Smooth muscle cell (in vitro differentiated cells): Measurements from ENCODE around the gene CACNA1E. TPM values are rescaled to one million over a fixed set of nuclear protein-coding genes. Genes with fewer than 3 reads are reported as not detected.

Source experiments
- DNase-seq: peaks from one replicate; lab custom pipeline; 2025; ENCODE audit not compliant: unreplicated experiment; lab: John Stamatoyannopoulos, UW
- H2AFZ ChIP-seq: fragments of 200-600 bp; sonication (generic); 2 replicates; pipeline ENCODE4 v1.6.0; 2016; ENCODE audit warnings: antibody characterized with exemption, low read depth, mild to moderate bottlenecking
- H3F3A ChIP-seq: fragments of 200-600 bp; sonication (generic); 2 replicates; pipeline ENCODE4 v1.6.0; 2017; ENCODE audit warnings: antibody characterized with exemption, low read depth
- H3K27ac ChIP-seq: fragments of 200-600 bp; sonication (generic); 2 replicates; pipeline ENCODE4 v1.5.1; 2016; ENCODE audit warnings: low read depth, mild to moderate bottlenecking
- H3K27me3 ChIP-seq: fragments of 200-600 bp; sonication (generic); 2 replicates; pipeline ENCODE4 v1.6.1; 2016; ENCODE audit warnings: low read depth, mild to moderate bottlenecking
- H3K36me3 ChIP-seq: fragments of 200-600 bp; sonication (generic); 2 replicates; pipeline ENCODE4 v1.5.1; 2016; ENCODE audit warnings: low read depth
- H3K4me1 ChIP-seq: fragments of 200-600 bp; sonication (generic); 2 replicates; pipeline ENCODE4 v1.5.1; 2016; ENCODE audit warnings: low read depth
- H3K4me2 ChIP-seq: fragments of 200-600 bp; sonication (generic); 2 replicates; pipeline ENCODE4 v1.6.0; 2016; ENCODE audit warnings: mild to moderate bottlenecking
- H3K4me3 ChIP-seq: fragments of 200-600 bp; sonication (generic); 2 replicates; pipeline ENCODE4 v1.5.1; 2016; ENCODE audit warnings: mild to moderate bottlenecking
- H3K79me2 ChIP-seq: fragments of 200-600 bp; sonication (generic); 2 replicates; pipeline ENCODE4 v1.6.0; 2016; ENCODE audit warnings: low read depth, mild to moderate bottlenecking
- H3K9ac ChIP-seq: fragments of 200-600 bp; sonication (generic); 2 replicates; pipeline ENCODE4 v1.6.0; 2016; ENCODE audit warnings: low read depth
- H3K9me3 ChIP-seq: fragments of 200-600 bp; sonication (generic); replicated peaks from 2 replicates; pipeline ENCODE4 v1.5.1; 2016; ENCODE audit warnings: low read depth
- H4K20me1 ChIP-seq: fragments of 200-600 bp; sonication (generic); 2 replicates; pipeline ENCODE4 v1.6.0; 2016; ENCODE audit warnings: low read depth
- WGBS: methylation state at CpG from one replicate; pipeline ENCODE4 v1.1.7; 2016; ENCODE audit warnings: low lambda C conversion rate; 5-methylcytosine and 5-hydroxymethylcytosine counted together
- polyA plus RNA-seq: library from polyadenylated mRNA; unstranded; fragments of >200 nt; fragmentation: Nextera tagmentation; extraction: Ambion mirVana; gene quantifications from 2 replicates; pipeline ENCODE4 v1.2.1, GENCODE V29; 2016
- total RNA-seq: library from RNA; depleted of rRNA; stranded (reverse); fragments of >200 nt; gene quantifications from 2 replicates; pipeline ENCODE4 v1.2.3, GENCODE V29; 2014
- TF ChIP-seq, protein P1 (sequence below): fragments of 200-600 bp; sonication (generic); IDR thresholded peaks from 2 replicates; pipeline ENCODE4 v1.5.1; 2017; ENCODE audit warnings: borderline replicate concordance, mild to moderate bottlenecking, antibody characterized with exemption; ENCODE audit not compliant: insufficient read depth, poor library complexity, severe bottlenecking

Gene CACNA1E
- total and polyA plus RNA-seq, 2 experiments from 2014 or later, result not detected

DNA sequence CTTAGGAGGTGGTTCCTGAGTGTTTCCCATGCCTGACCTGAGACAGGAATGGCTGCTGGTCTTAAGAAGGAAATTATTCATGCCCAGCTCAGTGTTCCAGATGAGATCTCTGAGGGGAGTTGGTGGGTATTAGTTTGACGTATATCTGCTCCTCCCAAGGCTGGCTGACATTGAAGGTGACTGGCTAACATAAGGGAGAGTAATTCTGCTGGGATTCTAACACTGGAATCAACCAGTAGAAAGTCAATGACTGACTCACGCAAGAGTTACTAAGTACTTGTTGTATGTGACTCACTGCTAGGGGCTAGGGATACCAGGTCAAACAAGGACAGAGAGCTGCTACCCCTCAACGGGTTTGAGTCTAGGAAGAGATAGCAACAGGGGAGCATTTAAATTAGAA is 177.3 kb downstream of the CACNA1E start:
- H3K9ac ChIP-seq, result no peak overlapping the region
- no peak overlapping the region for H3K27ac ChIP-seq
- no peaks in the 10 kb centered on the region for H4K20me1 ChIP-seq
- no peaks in the 10 kb centered on the region for H3F3A ChIP-seq
- H2AFZ ChIP-seq, result no peak overlapping the region
- H3K79me2 ChIP-seq, result no peaks in the 10 kb centered on the region
- no peaks in the 10 kb centered on the region for H3K4me1 ChIP-seq
- H3K36me3 ChIP-seq, result no peaks in the 10 kb centered on the region
- TF ChIP-seq, protein P1, sequence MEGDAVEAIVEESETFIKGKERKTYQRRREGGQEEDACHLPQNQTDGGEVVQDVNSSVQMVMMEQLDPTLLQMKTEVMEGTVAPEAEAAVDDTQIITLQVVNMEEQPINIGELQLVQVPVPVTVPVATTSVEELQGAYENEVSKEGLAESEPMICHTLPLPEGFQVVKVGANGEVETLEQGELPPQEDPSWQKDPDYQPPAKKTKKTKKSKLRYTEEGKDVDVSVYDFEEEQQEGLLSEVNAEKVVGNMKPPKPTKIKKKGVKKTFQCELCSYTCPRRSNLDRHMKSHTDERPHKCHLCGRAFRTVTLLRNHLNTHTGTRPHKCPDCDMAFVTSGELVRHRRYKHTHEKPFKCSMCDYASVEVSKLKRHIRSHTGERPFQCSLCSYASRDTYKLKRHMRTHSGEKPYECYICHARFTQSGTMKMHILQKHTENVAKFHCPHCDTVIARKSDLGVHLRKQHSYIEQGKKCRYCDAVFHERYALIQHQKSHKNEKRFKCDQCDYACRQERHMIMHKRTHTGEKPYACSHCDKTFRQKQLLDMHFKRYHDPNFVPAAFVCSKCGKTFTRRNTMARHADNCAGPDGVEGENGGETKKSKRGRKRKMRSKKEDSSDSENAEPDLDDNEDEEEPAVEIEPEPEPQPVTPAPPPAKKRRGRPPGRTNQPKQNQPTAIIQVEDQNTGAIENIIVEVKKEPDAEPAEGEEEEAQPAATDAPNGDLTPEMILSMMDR, result no peak
- H3K4me2 ChIP-seq, result no peak overlapping the region
- no peaks in the 10 kb centered on the region for H3K9me3 ChIP-seq
- H3K27me3 ChIP-seq, result no peaks in the 10 kb centered on the region
- no peak for DNase-seq
- no peak overlapping the region for H3K4me3 ChIP-seq
- WGBS, result 82% methylated on average over 3 of the region's 3 CpGs

DNA sequence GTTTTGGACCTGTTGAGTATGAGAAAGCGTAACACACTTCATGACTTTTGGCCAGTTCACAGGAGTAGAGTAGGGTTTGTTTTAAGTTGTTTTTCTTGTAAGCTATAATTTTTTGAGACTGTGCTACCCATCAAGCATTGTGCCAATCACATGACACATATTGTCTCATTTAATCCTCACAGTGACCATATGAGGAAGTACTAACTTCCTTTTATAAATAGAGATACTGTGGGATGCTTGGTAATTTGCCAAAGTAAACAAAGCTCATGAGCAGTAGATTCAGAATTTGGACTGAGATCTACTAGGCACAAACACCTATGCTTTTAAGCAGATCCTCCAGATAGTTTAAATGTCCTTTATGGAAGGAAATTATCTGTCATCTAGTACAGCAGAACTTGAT is 178.3 kb downstream of the CACNA1E start:
- Histone ChIP-seq H3K4me2 (no peak overlapping the region), H3K9me3 (no peaks in the 10 kb centered on the region), H2AFZ (no peak overlapping the region), H3K36me3 (no peaks in the 10 kb centered on the region), H3K27me3 (no peaks in the 10 kb centered on the region), H3K27ac (no peak overlapping the region), H3K4me3 (no peak overlapping the region), H3K4me1 (no peaks in the 10 kb centered on the region), H3K79me2 (no peaks in the 10 kb centered on the region), H3F3A (no peaks in the 10 kb centered on the region), H4K20me1 (no peaks in the 10 kb centered on the region), H3K9ac (no peak overlapping the region)
- no peak for DNase-seq
- TF ChIP-seq, protein P1, result no peak
- 100% methylated on average over 1 of the region's 1 CpG for WGBS

DNA sequence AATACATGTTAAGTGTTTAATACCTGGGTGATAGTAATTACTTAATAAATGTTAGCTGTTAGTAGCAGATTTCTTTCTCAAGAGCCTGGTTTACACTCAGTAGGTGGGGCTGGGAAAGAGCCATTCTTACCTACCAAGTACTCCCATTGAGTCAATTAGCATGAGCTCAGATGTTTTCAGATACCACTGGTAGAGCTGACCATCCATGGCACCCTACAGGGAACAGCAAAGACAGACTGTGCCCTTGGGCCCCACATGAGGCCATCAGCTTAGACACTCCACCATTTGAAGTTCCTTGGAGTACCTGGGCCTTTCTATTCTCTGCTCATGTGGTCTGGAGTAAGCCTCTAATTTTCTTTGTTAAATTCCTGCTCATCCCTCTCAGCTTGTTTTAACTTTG is 179.3 kb downstream of the CACNA1E start:
- H3K79me2 ChIP-seq, result no peaks in the 10 kb centered on the region
- no peaks in the 10 kb centered on the region for H4K20me1 ChIP-seq
- no peak overlapping the region for H2AFZ ChIP-seq
- no peaks in the 10 kb centered on the region for H3K36me3 ChIP-seq
- TF ChIP-seq, protein P1, result no peak
- H3F3A ChIP-seq, result no peaks in the 10 kb centered on the region
- no peak overlapping the region for H3K4me2 ChIP-seq
- H3K27ac ChIP-seq, result no peak overlapping the region
- H3K9ac ChIP-seq, result no peak overlapping the region
- H3K27me3 ChIP-seq, result no peaks in the 10 kb centered on the region
- no peak for DNase-seq
- H3K4me3 ChIP-seq, result no peak overlapping the region
- H3K9me3 ChIP-seq, result no peaks in the 10 kb centered on the region
- H3K4me1 ChIP-seq, result no peaks in the 10 kb centered on the region

DNA sequence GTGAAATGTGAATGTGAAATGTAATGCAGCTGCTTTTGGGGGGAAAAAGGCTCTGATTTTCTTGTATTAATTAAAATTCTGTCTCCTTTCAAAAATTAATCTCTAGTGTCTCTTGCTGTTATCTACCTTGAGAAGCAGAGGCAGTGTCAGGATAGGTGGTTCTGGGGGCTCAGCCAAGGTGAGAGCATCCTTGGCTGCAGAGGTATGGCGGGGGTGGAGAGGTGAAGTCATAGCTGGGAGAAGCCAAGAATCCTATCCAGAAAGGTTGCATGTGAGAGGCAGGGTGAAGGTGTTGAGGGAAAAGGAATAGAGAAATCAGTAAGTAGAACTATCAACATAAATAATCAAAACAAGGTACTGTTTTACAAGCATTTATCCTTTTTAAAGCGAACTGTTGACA is 181.2 kb downstream of the CACNA1E start:
- no peak for DNase-seq
- no peak overlapping the region for H3K9ac ChIP-seq
- no peaks in the 10 kb centered on the region for H3K9me3 ChIP-seq
- no peaks in the 10 kb centered on the region for H3K36me3 ChIP-seq
- H2AFZ ChIP-seq, result no peak overlapping the region
- no peaks in the 10 kb centered on the region for H3K79me2 ChIP-seq
- no peaks in the 10 kb centered on the region for H3K27me3 ChIP-seq
- no peak overlapping the region for H3K4me2 ChIP-seq
- H3K4me1 ChIP-seq, result no peaks in the 10 kb centered on the region
- 93% methylated on average over 2 of the region's 2 CpGs for WGBS
- TF ChIP-seq, protein P1, result no peak
- H3F3A ChIP-seq, result no peaks in the 10 kb centered on the region
- H4K20me1 ChIP-seq, result no peaks in the 10 kb centered on the region
- no peak overlapping the region for H3K4me3 ChIP-seq
- no peak overlapping the region for H3K27ac ChIP-seq
